CD4-positive, CD25-positive, alpha-beta regulatory T cell (primary cell): Measurements from ENCODE around the gene HEATR1. TPM values are rescaled to one million over a fixed set of nuclear protein-coding genes. Genes with fewer than 3 reads are reported as not detected.

Experiments used
- ATAC-seq, 2 donors: fragments of 150-1000 bp; cut with Tn5 transposase; one replicate each; pipeline ENCODE4 v1.10.0; 2021; ENCODE audit warnings: low read depth in 2 of 2, moderate number of reproducible peaks in 2 of 2, moderate library complexity in 1 of 2
- DNase-seq, 3 donors: peaks; one replicate each; pipeline versions ENCODE4 v3.0.0 to v3.0.0-alpha.2; 2012 to 2022; ENCODE audit warnings: mixed read lengths in 1 of 3
- H3K27ac ChIP-seq: one replicate; pipeline ENCODE4 v1.7.0; 2013; ENCODE audit warnings: mild to moderate bottlenecking, low read length; ENCODE audit not compliant: insufficient read depth, poor library complexity, severe bottlenecking
- H3K27me3 ChIP-seq: one replicate; pipeline ENCODE4 v1.7.0; 2013; ENCODE audit warnings: low read length; ENCODE audit not compliant: control insufficient read depth, insufficient read depth
- H3K36me3 ChIP-seq: one replicate; pipeline ENCODE4 v1.7.0; 2013; ENCODE audit warnings: mild to moderate bottlenecking, low read length, moderate library complexity; ENCODE audit not compliant: control insufficient read depth, insufficient read depth
- H3K4me1 ChIP-seq: 2 replicates; pipeline ENCODE4 v1.7.0; 2013; ENCODE audit warnings: mild to moderate bottlenecking, low read length; ENCODE audit not compliant: insufficient read depth, control insufficient read depth, poor library complexity, severe bottlenecking
- H3K4me3 ChIP-seq: one replicate; pipeline ENCODE4 v1.7.0; 2013; ENCODE audit warnings: low read depth, mild to moderate bottlenecking, low read length, moderate library complexity
- H3K9me3 ChIP-seq, 2 experiments: 1 replicate in 1 of 2; 2 replicates in 1 of 2; pipeline ENCODE4 v1.7.0; 2013; ENCODE audit warnings: low read length in 2 of 2, mild to moderate bottlenecking in 1 of 2, moderate library complexity in 1 of 2; ENCODE audit not compliant: control insufficient read depth in 2 of 2
- H3K27ac Mint-ChIP-seq, 3 donors: one replicate each; pipeline ENCODE4 v1.8.0; 2020 to 2022; ENCODE audit warnings: mild to moderate bottlenecking in 3 of 3, mixed read lengths in 3 of 3, moderate library complexity in 2 of 3
- H3K27me3 Mint-ChIP-seq: one replicate; pipeline ENCODE4 v1.8.0; 2022; ENCODE audit warnings: mild to moderate bottlenecking, mixed read lengths
- H3K36me3 Mint-ChIP-seq: one replicate; pipeline ENCODE4 v1.8.0; 2020; ENCODE audit warnings: mixed read lengths
- H3K4me1 Mint-ChIP-seq, 4 donors: one replicate each; pipeline ENCODE4 v1.8.0; 2020 to 2022; ENCODE audit warnings: mixed read lengths in 4 of 4, mild to moderate bottlenecking in 1 of 4
- H3K4me3 Mint-ChIP-seq, 4 donors: one replicate each; pipeline ENCODE4 v1.8.0; 2020 to 2022; ENCODE audit warnings: mild to moderate bottlenecking in 4 of 4, mixed read lengths in 4 of 4, moderate library complexity in 3 of 4
- H3K9me3 Mint-ChIP-seq, 7 donors: one replicate each; pipeline ENCODE4 v1.8.0; 2020 to 2022; ENCODE audit warnings: mixed read lengths in 7 of 7, mild to moderate bottlenecking in 3 of 7, moderate library complexity in 2 of 7
- polyA plus RNA-seq, 4 donors: library from polyadenylated mRNA; unstranded; fragments of 300-500 nt; fragmentation: Illumina TruSeq; gene quantifications; one replicate each; pipeline ENCODE4 v1.2.3, GENCODE V29; 2021
- total RNA-seq: library from RNA; stranded (reverse); gene quantifications from one replicate; pipeline ENCODE4 v1.2.3, GENCODE V29; 2022

Gene HEATR1
- 54.2 TPM for total RNA-seq
- 10 to 100 TPM; 10.2 to 13.5 (median 12.5) TPM for polyA plus RNA-seq

GRCh38 chr1:236603991-236604904, at the start of gene HEATR1:
Gene HEATR1, minus strand, starts transcription at chr1:236604516. Its CDS starts 421 bp downstream, at chr1:236604095.
- H3K4me1 Mint-ChIP-seq: peaks cover 17 to 40% (median 31%) of the 10 kb centered on the region in 4 donors
- H3K4me3 Mint-ChIP-seq: peak within 1 kb of the TSS; percentile 97 to 100 (median 99)
- H3K36me3 Mint-ChIP-seq: peaks cover 14% of the 10 kb centered on the region
- H3K27me3 Mint-ChIP-seq: peaks cover 16% of the 10 kb centered on the region
- Histone ChIP-seq H3K9me3 (no peaks in the 10 kb centered on the region), H3K4me1 (peaks cover 17% of the 10 kb centered on the region), H3K36me3 (peaks cover 25% of the 10 kb centered on the region), H3K27me3 (peaks cover under 1% of the 10 kb centered on the region), H3K27ac (peak within 1 kb of the TSS; percentile 79), H3K4me3 (peak within 1 kb of the TSS; percentile 95)
- no peaks in the 10 kb centered on the region for H3K9me3 Mint-ChIP-seq
- DNase-seq (peak; percentile 73 to 91 (median 79)), ATAC-seq (peak; percentile 90)
- H3K27ac Mint-ChIP-seq: peak within 1 kb of the TSS; percentile 95 to 99 (median 99)

GRCh38 chr1:236645016-236645680, 40.8 kb upstream of the HEATR1 start:
- no peak overlapping the region for H3K27ac ChIP-seq
- H3K9me3 ChIP-seq: no peaks in the 10 kb centered on the region
- Mint-ChIP-seq H3K36me3 (no peaks in the 10 kb centered on the region), H3K27me3 (no peaks in the 10 kb centered on the region), H3K9me3 (no peaks in the 10 kb centered on the region), H3K27ac (no peak overlapping the region), H3K4me1 (peaks cover 0 to 2% (median 0%) of the 10 kb centered on the region in 4 donors), H3K4me3 (no peak overlapping the region)
- H3K36me3 ChIP-seq: no peaks in the 10 kb centered on the region
- H3K4me3 ChIP-seq: no peak overlapping the region
- no peaks in the 10 kb centered on the region for H3K4me1 ChIP-seq
- no peaks in the 10 kb centered on the region for H3K27me3 ChIP-seq
- no peak for ATAC-seq
- no peak for DNase-seq

- Mint-ChIP-seq H3K4me3 (no peak overlapping the region), H3K9me3 (no peaks in the 10 kb centered on the region), H3K36me3 (no peaks in the 10 kb centered on the region), H3K27ac (no peak overlapping the region), H3K27me3 (no peaks in the 10 kb centered on the region), H3K4me1 (peaks cover 0 to 2% (median 0%) of the 10 kb centered on the region in 4 donors)
- Histone ChIP-seq H3K27ac (no peak overlapping the region), H3K4me1 (no peaks in the 10 kb centered on the region), H3K4me3 (no peak overlapping the region), H3K9me3 (no peaks in the 10 kb centered on the region), H3K36me3 (no peaks in the 10 kb centered on the region), H3K27me3 (no peaks in the 10 kb centered on the region)
- DNase-seq (no peak), ATAC-seq (no peak)
Measured at GRCh38 chr1:236642763-236643162, 38.4 kb upstream of the HEATR1 start.

GRCh38 chr1:236639686-236640085, 35.4 kb upstream of the HEATR1 start:
- no peaks in the 10 kb centered on the region for H3K36me3 ChIP-seq
- DNase-seq: no peak
- no peak overlapping the region for H3K27ac ChIP-seq
- no peaks in the 10 kb centered on the region for H3K9me3 ChIP-seq
- Mint-ChIP-seq H3K9me3 (no peaks in the 10 kb centered on the region), H3K4me1 (peaks cover 0 to 2% (median 0%) of the 10 kb centered on the region in 4 donors), H3K27me3 (peaks cover 8% of the 10 kb centered on the region), H3K4me3 (no peak overlapping the region), H3K27ac (no peak overlapping the region), H3K36me3 (no peaks in the 10 kb centered on the region)
- no peaks in the 10 kb centered on the region for H3K4me1 ChIP-seq
- ATAC-seq: no peak
- no peaks in the 10 kb centered on the region for H3K27me3 ChIP-seq
- no peak overlapping the region for H3K4me3 ChIP-seq

GRCh38 chr1:236638945-236639344, 34.6 kb upstream of the HEATR1 start:
- no peak overlapping the region for H3K4me3 Mint-ChIP-seq
- H3K27ac ChIP-seq: no peak overlapping the region
- H3K27ac Mint-ChIP-seq: no peak overlapping the region
- H3K36me3 ChIP-seq: no peaks in the 10 kb centered on the region
- H3K4me1 Mint-ChIP-seq: no peaks in the 10 kb centered on the region
- no peaks in the 10 kb centered on the region for H3K36me3 Mint-ChIP-seq
- no peaks in the 10 kb centered on the region for H3K4me1 ChIP-seq
- H3K4me3 ChIP-seq: no peak overlapping the region
- H3K27me3 ChIP-seq: no peaks in the 10 kb centered on the region
- DNase-seq (no peak), ATAC-seq (no peak)
- no peaks in the 10 kb centered on the region for H3K9me3 ChIP-seq
- H3K9me3 Mint-ChIP-seq: peaks cover 0 to 2% (median 0%) of the 10 kb centered on the region in 7 donors
- peaks cover 11% of the 10 kb centered on the region for H3K27me3 Mint-ChIP-seq

- Mint-ChIP-seq H3K36me3 (no peaks in the 10 kb centered on the region), H3K9me3 (peaks cover 0 to 3% (median 0%) of the 10 kb centered on the region in 7 donors), H3K27me3 (peaks cover 16% of the 10 kb centered on the region), H3K4me1 (no peaks in the 10 kb centered on the region), H3K27ac (peak overlapping the region in 1 of 3 donors; percentile 34), H3K4me3 (no peak overlapping the region)
- Histone ChIP-seq H3K9me3 (no peaks in the 10 kb centered on the region), H3K4me3 (no peak overlapping the region), H3K27me3 (peaks cover 2% of the 10 kb centered on the region), H3K4me1 (no peaks in the 10 kb centered on the region), H3K27ac (no peak overlapping the region), H3K36me3 (no peaks in the 10 kb centered on the region)
- no peak for ATAC-seq
- DNase-seq: no peak
Measured at GRCh38 chr1:236636017-236636416, 31.7 kb upstream of the HEATR1 start.

GRCh38 chr1:236627727-236628408, 23.6 kb upstream of the HEATR1 start:
- Mint-ChIP-seq H3K36me3 (no peaks in the 10 kb centered on the region), H3K4me3 (no peak overlapping the region), H3K9me3 (peaks cover under 1 to 6% (median 4%) of the 10 kb centered on the region in 7 donors), H3K4me1 (no peaks in the 10 kb centered on the region), H3K27ac (no peak overlapping the region), H3K27me3 (peaks cover 37% of the 10 kb centered on the region)
- H3K4me1 ChIP-seq: no peaks in the 10 kb centered on the region
- H3K36me3 ChIP-seq: no peaks in the 10 kb centered on the region
- DNase-seq (no peak), ATAC-seq (no peak)
- peaks cover 20% of the 10 kb centered on the region for H3K27me3 ChIP-seq
- H3K4me3 ChIP-seq: no peak overlapping the region
- peaks cover under 1% of the 10 kb centered on the region in 2 experiments for H3K9me3 ChIP-seq
- no peak overlapping the region for H3K27ac ChIP-seq
